Neural cell (in vitro differentiated cells): ENCODE results near the gene MYMK. TPM values are rescaled to one million over a fixed set of nuclear protein-coding genes. Genes with fewer than 3 reads are reported as not detected.
"Not testable (repeated sequence)": the region's sequence is repeated elsewhere in the genome, so short reads cannot be mapped to it uniquely, and the experiment has no call there.

ENCODE experiments used
- H2AFZ ChIP-seq: fragments of 200-600, 300-800 bp; sonication (generic), shearing (Covaris generic); 2 replicates; pipeline ENCODE4 v1.6.0; 2014; ENCODE audit warnings: low read depth, mild to moderate bottlenecking, antibody characterized with exemption, low read length, moderate library complexity
- H3F3A ChIP-seq: fragments of 200-600 bp; shearing (Covaris generic); 2 replicates; pipeline ENCODE4 v1.6.1; 2016; ENCODE audit warnings: mild to moderate bottlenecking, moderate library complexity, mixed read lengths, antibody characterized with exemption, low read length; ENCODE audit not compliant: insufficient read depth, poor library complexity, severe bottlenecking
- H3K27ac ChIP-seq: fragments of 200-600, 300-800 bp; sonication (generic), shearing (Covaris generic); 2 replicates; pipeline ENCODE4 v1.5.1; 2014; ENCODE audit warnings: mild to moderate bottlenecking, low read length, moderate library complexity
- H3K27me3 ChIP-seq: fragments of 300-800, 200-600 bp; sonication (generic), shearing (Covaris generic); 2 replicates; pipeline ENCODE4 v1.6.0; 2014; ENCODE audit warnings: mild to moderate bottlenecking, low read depth, low read length, moderate library complexity; ENCODE audit not compliant: insufficient read depth
- H3K36me3 ChIP-seq: fragments of 300-800, 200-600 bp; sonication (generic), shearing (Covaris generic); 2 replicates; pipeline ENCODE4 v1.5.1; 2014; ENCODE audit warnings: mild to moderate bottlenecking, antibody characterized with exemption, low read length, moderate library complexity; ENCODE audit not compliant: insufficient read depth
- H3K4me2 ChIP-seq: fragments of 300-800, 200-600 bp; sonication (generic), shearing (Covaris generic); 2 replicates; pipeline ENCODE4 v1.6.0; 2014; ENCODE audit warnings: mild to moderate bottlenecking, low read length
- H3K4me3 ChIP-seq: fragments of 300-800, 200-600 bp; sonication (generic), shearing (Covaris generic); 2 replicates; pipeline ENCODE4 v1.5.1; 2014; ENCODE audit warnings: mild to moderate bottlenecking, low read length, moderate library complexity
- H3K79me2 ChIP-seq: fragments of 200-600 bp; shearing (Covaris generic); replicated peaks from 2 replicates; pipeline ENCODE4 v1.6.0; 2014; ENCODE audit warnings: mild to moderate bottlenecking, low read length, moderate library complexity; ENCODE audit not compliant: insufficient read depth
- H3K9ac ChIP-seq: fragments of 300-800, 200-600 bp; sonication (generic), shearing (Covaris generic); 2 replicates; pipeline ENCODE4 v1.6.1; 2016; ENCODE audit warnings: mild to moderate bottlenecking, low read length, mixed read lengths
- H3K9me2 ChIP-seq: fragments of 200-600 bp; shearing (Covaris generic); 2 replicates; pipeline ENCODE4 v1.6.1; 2016; ENCODE audit warnings: mild to moderate bottlenecking, low read length, mixed read lengths; ENCODE audit not compliant: insufficient read depth
- H3K9me3 ChIP-seq: fragments of 200-600, 300-800 bp; sonication (generic), shearing (Covaris generic); 2 replicates; pipeline ENCODE4 v1.6.1; 2016; ENCODE audit warnings: mild to moderate bottlenecking, mixed run types, low read length, moderate library complexity, mixed read lengths
- H4K20me1 ChIP-seq: fragments of 200-600 bp; shearing (Covaris generic); 2 replicates; pipeline ENCODE4 v1.6.1; 2016; ENCODE audit warnings: mild to moderate bottlenecking, mixed run types; ENCODE audit not compliant: insufficient read depth
- POLR2AphosphoS5 ChIP-seq: IDR thresholded peaks from 2 replicates; pipeline ENCODE4 v1.6.1; 2012
- polyA plus RNA-seq: library from polyadenylated mRNA; depleted of rRNA; stranded (reverse); fragments of >200 nt; gene quantifications from 2 replicates; pipeline ENCODE4 v1.2.3, GENCODE V29; 2014
- TF ChIP-seq, protein P1 (sequence below): IDR thresholded peaks from 2 replicates; pipeline ENCODE4 v1.6.1; 2012; ENCODE audit warnings: borderline replicate concordance
- TF ChIP-seq, protein P2 (sequence below): fragments of 450-650 bp; IDR thresholded peaks from 2 replicates; pipeline ENCODE4 v1.5.1; 2014; ENCODE audit warnings: antibody characterized with exemption, mild to moderate bottlenecking, moderate library complexity; ENCODE audit not compliant: poor library complexity, severe bottlenecking

The MYMK gene
- polyA plus RNA-seq, 1 donor from 2014 or later = not detected

- H3F3A ChIP-seq = no peaks in the 10 kb centered on the region
- H3K9me3 ChIP-seq = no peaks in the 10 kb centered on the region
- H3K4me3 ChIP-seq = no peak overlapping the region
- H3K4me2 ChIP-seq = no peak overlapping the region
- no peaks in the 10 kb centered on the region for H3K79me2 ChIP-seq
- no peaks in the 10 kb centered on the region for H4K20me1 ChIP-seq
- no peak overlapping the region for H2AFZ ChIP-seq
- TF ChIP-seq, protein P1, sequence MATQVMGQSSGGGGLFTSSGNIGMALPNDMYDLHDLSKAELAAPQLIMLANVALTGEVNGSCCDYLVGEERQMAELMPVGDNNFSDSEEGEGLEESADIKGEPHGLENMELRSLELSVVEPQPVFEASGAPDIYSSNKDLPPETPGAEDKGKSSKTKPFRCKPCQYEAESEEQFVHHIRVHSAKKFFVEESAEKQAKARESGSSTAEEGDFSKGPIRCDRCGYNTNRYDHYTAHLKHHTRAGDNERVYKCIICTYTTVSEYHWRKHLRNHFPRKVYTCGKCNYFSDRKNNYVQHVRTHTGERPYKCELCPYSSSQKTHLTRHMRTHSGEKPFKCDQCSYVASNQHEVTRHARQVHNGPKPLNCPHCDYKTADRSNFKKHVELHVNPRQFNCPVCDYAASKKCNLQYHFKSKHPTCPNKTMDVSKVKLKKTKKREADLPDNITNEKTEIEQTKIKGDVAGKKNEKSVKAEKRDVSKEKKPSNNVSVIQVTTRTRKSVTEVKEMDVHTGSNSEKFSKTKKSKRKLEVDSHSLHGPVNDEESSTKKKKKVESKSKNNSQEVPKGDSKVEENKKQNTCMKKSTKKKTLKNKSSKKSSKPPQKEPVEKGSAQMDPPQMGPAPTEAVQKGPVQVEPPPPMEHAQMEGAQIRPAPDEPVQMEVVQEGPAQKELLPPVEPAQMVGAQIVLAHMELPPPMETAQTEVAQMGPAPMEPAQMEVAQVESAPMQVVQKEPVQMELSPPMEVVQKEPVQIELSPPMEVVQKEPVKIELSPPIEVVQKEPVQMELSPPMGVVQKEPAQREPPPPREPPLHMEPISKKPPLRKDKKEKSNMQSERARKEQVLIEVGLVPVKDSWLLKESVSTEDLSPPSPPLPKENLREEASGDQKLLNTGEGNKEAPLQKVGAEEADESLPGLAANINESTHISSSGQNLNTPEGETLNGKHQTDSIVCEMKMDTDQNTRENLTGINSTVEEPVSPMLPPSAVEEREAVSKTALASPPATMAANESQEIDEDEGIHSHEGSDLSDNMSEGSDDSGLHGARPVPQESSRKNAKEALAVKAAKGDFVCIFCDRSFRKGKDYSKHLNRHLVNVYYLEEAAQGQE = no peak
- H3K27ac ChIP-seq = no peak overlapping the region
- no peaks in the 10 kb centered on the region for H3K27me3 ChIP-seq
- H3K36me3 ChIP-seq = no peaks in the 10 kb centered on the region
- no peak overlapping the region for H3K9ac ChIP-seq
- no peaks in the 10 kb centered on the region for H3K9me2 ChIP-seq
Measured at GRCh38 chr9:133564451-133565116, 39.8 kb upstream of the MYMK start.

DNA sequence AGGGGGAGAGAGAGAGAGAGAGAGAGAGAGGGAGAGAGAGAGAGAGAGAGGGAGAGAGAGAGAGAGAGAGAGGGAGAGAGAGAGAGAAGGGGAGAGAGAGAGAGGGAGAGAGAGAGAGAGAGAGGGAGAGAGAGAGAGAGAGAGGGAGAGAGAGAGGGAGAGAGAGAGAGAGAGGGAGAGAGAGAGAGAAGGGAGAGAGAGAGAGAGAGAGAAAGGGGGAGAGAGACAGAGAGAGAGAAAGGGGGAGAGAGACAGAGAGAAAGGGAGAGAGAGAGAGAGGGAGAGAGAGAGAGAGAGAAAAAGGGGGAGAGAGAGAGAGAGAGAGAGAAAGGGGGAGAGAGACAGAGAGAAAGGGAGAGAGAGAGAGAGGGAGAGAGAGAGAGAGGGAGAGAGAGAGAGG lies 39.1 kb upstream of the MYMK start:
- H4K20me1 ChIP-seq, H3K27me3 ChIP-seq, H3K4me2 ChIP-seq, H3K4me3 ChIP-seq, H3K36me3 ChIP-seq, H3K9me3 ChIP-seq, H3K9ac ChIP-seq, H3K9me2 ChIP-seq, H3K27ac ChIP-seq, H3F3A ChIP-seq, H3K79me2 ChIP-seq, H2AFZ ChIP-seq: not testable (repeated sequence)

DNA sequence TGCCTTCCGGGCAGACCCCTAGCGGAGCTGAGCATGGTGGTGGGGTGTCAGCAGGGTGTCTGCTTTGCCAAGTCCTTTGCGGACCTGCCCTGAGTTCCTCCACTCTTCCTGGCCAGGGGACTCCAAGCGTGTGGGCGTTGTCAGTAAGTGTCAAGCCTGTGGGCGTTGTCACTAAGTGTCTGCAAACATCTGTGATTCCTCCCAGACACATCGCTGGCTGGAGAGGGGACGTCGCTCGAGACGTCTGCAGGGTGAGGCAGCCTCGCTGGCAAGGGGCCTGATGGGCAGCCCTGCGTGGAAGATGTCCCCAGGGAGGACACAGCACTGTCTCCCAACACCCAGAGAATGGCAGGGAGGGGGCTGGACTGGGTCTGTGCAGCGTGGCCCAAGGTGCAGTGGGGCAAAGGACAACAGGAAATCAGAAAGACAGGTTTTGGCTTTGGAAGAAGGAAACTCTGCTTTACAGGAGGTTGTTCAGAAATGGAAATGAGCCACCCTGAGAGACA lies 38.6 kb upstream of the MYMK start:
- Histone ChIP-seq H3K27me3 (no peaks in the 10 kb centered on the region), H4K20me1 (no peaks in the 10 kb centered on the region), H3K4me2 (no peak overlapping the region), H3F3A (no peaks in the 10 kb centered on the region), H3K9ac (no peak overlapping the region), H3K36me3 (no peaks in the 10 kb centered on the region), H3K27ac (no peak overlapping the region), H3K9me2 (no peaks in the 10 kb centered on the region), H2AFZ (no peak overlapping the region), H3K4me3 (no peak overlapping the region), H3K79me2 (no peaks in the 10 kb centered on the region), H3K9me3 (no peaks in the 10 kb centered on the region)
- peak; percentile 23 for TF ChIP-seq POLR2AphosphoS5
- TF ChIP-seq, protein P2, sequence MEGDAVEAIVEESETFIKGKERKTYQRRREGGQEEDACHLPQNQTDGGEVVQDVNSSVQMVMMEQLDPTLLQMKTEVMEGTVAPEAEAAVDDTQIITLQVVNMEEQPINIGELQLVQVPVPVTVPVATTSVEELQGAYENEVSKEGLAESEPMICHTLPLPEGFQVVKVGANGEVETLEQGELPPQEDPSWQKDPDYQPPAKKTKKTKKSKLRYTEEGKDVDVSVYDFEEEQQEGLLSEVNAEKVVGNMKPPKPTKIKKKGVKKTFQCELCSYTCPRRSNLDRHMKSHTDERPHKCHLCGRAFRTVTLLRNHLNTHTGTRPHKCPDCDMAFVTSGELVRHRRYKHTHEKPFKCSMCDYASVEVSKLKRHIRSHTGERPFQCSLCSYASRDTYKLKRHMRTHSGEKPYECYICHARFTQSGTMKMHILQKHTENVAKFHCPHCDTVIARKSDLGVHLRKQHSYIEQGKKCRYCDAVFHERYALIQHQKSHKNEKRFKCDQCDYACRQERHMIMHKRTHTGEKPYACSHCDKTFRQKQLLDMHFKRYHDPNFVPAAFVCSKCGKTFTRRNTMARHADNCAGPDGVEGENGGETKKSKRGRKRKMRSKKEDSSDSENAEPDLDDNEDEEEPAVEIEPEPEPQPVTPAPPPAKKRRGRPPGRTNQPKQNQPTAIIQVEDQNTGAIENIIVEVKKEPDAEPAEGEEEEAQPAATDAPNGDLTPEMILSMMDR = no peak
